Tracheal epithelial cell (primary cell): ENCODE measurements around the gene ADAMTS2. TPM values are rescaled to one million over a fixed set of nuclear protein-coding genes. Genes with fewer than 3 reads are reported as not detected.

Experiments
- total RNA-seq: library from RNA; depleted of rRNA; stranded (reverse); fragments of >200 nt; gene quantifications from 2 replicates; pipeline ENCODE4 v1.2.1, GENCODE V29; 2014

The ADAMTS2 gene
- total RNA-seq = 0.96 TPM in 1 of 2 replicates, not detected in the other

GRCh38 chr5:179345433-179346321, at the start of gene ADAMTS2:
Gene ADAMTS2 (minus strand): TSS chr5:179345461. CDS start chr5:179345328, 133 bp downstream.

Other genes with a start within 250 kb of the ADAMTS2 start
- 37.5 and 41.9 TPM in 2 replicates for gene RUFY1, start 205.1 kb upstream of the ADAMTS2 start, total RNA-seq